ENCODE measurements around the gene MRC1.
A peak's percentile ranks its signal among the peaks of the same experiment; 100 is the strongest.

MRC1 gene

DNA sequence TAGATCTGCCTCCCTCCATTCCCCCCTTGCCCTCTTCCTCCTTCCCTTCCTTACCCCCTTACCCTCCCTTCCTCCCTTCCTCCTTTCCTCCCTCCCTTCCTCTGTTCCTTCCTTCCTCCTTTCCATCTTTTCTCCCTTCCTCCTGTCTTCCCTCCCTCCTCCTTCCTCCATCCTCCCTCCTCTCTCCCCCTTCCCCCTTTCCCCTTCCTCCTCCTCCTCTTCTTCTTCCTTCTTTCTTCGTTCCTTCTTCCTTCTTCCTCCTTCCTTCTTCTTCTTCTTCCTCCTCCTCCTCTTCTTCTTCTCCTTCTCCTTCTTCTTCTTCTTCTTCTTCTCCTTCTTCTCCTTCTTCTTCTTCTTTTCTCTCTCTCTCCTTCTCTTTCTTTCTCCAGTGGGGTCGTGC is 57.9 kb downstream of the MRC1 start:
- Histone ChIP-seq H3K27ac (no peak overlapping the region), H4K20me1 (ENCODE audit: insufficient read depth) (no peaks in the 10 kb centered on the region), H3K4me3 (IDR thresholded peaks at IDR 0.05; ENCODE audit: insufficient read depth, low read depth, low read length) (no peak overlapping the region), H2AFZ (ENCODE audit: low read depth) (no peak overlapping the region), H3K4me2 (no peak overlapping the region), H3K36me3 (ENCODE audit: insufficient read depth) (no peaks in the 10 kb centered on the region), H3K9ac (no peak overlapping the region), H3K79me2 (ENCODE audit: insufficient read depth, low read depth) (no peaks in the 10 kb centered on the region), H3K4me1 (ENCODE audit: low read depth, poor library complexity, severe bottlenecking) (no peaks in the 10 kb centered on the region), H3K27me3 (ENCODE audit: insufficient read depth, low read depth) (no peaks in the 10 kb centered on the region)
- no peak for TF ChIP-seq CTCF (conservative IDR thresholded peaks at IDR 0.05; ENCODE audit: low read depth, low read length)

DNA sequence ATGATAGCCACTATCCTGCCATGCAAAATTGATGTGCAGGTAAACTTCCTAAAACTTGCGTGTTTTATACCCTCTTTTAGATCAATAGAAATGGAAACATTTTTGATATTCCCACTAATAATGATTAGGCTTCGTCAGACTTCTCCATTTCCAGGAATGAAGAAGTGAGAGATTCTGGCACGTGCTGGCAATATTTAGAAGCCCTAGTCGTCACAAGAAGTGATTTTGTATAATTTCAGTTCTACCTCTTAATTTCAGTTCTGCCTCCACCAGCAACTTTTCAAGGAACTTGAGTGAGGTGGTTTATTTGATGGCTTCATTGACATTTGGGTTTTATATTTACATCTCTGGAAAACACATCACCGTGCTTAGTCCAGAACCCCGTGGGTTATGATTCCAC is 61.9 kb downstream of the MRC1 start:
- no peaks in the 10 kb centered on the region for H4K20me1 ChIP-seq (ENCODE audit: insufficient read depth)
- no peak overlapping the region for H3K9ac ChIP-seq
- H3K4me2 ChIP-seq = no peak overlapping the region
- TF ChIP-seq CTCF (conservative IDR thresholded peaks at IDR 0.05; ENCODE audit: low read depth, low read length) = no peak
- H3K79me2 ChIP-seq (ENCODE audit: insufficient read depth, low read depth) = no peaks in the 10 kb centered on the region
- no peaks in the 10 kb centered on the region for H3K27me3 ChIP-seq (ENCODE audit: insufficient read depth, low read depth)
- no peak overlapping the region for H3K4me3 ChIP-seq (IDR thresholded peaks at IDR 0.05; ENCODE audit: insufficient read depth, low read depth, low read length)
- H2AFZ ChIP-seq (ENCODE audit: low read depth) = no peak overlapping the region
- no peak overlapping the region for H3K27ac ChIP-seq
- H3K4me1 ChIP-seq (ENCODE audit: low read depth, poor library complexity, severe bottlenecking) = no peaks in the 10 kb centered on the region
- H3K36me3 ChIP-seq (ENCODE audit: insufficient read depth) = no peaks in the 10 kb centered on the region

DNA sequence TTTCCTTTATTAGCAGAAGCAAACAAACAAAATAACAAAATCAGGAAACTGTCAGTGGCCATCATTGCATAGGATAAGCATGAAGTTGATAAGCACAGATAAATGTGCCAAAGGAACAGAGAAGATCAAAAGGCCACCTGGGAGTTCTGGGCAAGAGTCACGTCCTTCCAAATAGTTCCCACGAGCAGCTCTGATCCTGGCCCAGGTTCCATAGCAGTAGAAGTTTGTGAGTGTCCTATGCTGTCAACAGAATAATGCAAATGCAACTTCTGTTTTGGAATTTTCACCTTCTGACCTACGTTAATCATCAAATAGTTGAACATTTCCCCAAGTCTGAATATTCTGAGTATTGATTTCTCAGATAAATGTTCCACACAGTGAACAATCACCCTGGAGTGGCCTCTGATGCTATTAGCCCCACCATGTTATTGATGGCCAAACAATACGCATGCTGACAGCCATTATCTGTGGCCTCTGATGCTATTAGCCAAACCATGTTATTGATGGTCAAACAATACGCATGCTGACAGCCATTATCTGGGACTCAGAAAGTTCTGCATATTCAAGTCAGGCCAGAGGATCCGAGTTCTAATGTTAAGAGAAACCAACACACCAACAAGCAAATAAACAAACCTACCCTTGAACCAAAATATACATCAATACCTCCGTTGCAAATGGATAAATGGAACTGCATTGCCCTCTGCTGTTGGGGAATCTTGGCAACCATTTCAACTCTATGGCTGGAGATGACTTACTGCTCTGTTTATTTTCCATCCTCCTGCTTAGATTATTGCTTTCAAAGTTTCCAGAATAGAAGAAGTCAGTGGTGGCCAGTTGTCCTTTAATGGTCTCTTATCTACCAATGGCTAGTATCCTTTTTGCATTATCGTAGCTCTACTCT is 63.3 kb downstream of the MRC1 start:
- Histone ChIP-seq H3K27ac (no peak overlapping the region), H2AFZ (ENCODE audit: low read depth) (no peak overlapping the region), H3K27me3 (ENCODE audit: insufficient read depth, low read depth) (no peaks in the 10 kb centered on the region), H3K9ac (no peak overlapping the region), H3K36me3 (ENCODE audit: insufficient read depth) (no peaks in the 10 kb centered on the region), H3K4me2 (no peak overlapping the region), H3K4me3 (IDR thresholded peaks at IDR 0.05; ENCODE audit: insufficient read depth, low read depth, low read length) (no peak overlapping the region), H3K79me2 (ENCODE audit: insufficient read depth, low read depth) (no peaks in the 10 kb centered on the region), H4K20me1 (ENCODE audit: insufficient read depth) (no peaks in the 10 kb centered on the region), H3K4me1 (ENCODE audit: low read depth, poor library complexity, severe bottlenecking) (no peaks in the 10 kb centered on the region)
- peak; percentile 23; the same call in 1 of the 2 replicates for TF ChIP-seq CTCF (conservative IDR thresholded peaks at IDR 0.05; ENCODE audit: low read depth, low read length)

DNA sequence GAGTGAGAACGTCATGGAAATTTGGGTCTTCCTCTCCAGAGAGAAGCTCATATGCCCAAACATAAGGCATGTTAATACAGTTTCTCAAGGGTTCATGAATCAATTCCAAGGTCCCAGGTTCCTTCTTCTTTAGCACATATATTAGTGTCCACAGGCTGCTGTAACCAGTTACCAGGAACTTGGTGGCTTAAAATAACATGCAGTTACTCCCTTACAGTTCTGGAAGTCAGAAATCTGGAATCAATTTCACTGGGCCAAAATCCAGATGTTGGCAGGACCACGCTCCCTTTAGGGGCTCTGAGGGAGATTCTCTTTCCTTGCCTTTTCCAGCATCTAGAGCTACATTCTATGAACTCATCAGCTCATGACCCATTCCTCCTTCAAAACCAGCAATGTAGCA is 64.8 kb downstream of the MRC1 start:
- Histone ChIP-seq H3K4me1 (ENCODE audit: low read depth, poor library complexity, severe bottlenecking) (no peaks in the 10 kb centered on the region), H3K79me2 (ENCODE audit: insufficient read depth, low read depth) (no peaks in the 10 kb centered on the region), H3K27ac (no peak overlapping the region), H4K20me1 (ENCODE audit: insufficient read depth) (no peaks in the 10 kb centered on the region), H3K36me3 (ENCODE audit: insufficient read depth) (no peaks in the 10 kb centered on the region), H2AFZ (ENCODE audit: low read depth) (no peak overlapping the region), H3K4me2 (no peak overlapping the region), H3K4me3 (IDR thresholded peaks at IDR 0.05; ENCODE audit: insufficient read depth, low read depth, low read length) (no peak overlapping the region), H3K9ac (no peak overlapping the region), H3K27me3 (ENCODE audit: insufficient read depth, low read depth) (no peaks in the 10 kb centered on the region)
- no peak for TF ChIP-seq CTCF (conservative IDR thresholded peaks at IDR 0.05; ENCODE audit: low read depth, low read length)
